ENCODE data around the gene HERC3. TPM values are rescaled to one million over a fixed set of nuclear protein-coding genes. Genes with fewer than 3 reads are reported as not detected.

Gene HERC3
- total and polyA plus RNA-seq, 2 of the 13 experiments (the other 11 are each of a cell fraction or from before 2014, with no cell fraction given), result 3.8 to 6.2 TPM

GRCh38 chr4:88629826-88630225 is 37.5 kb downstream of the HERC3 start:
- in situ Hi-C loops (cut with HindIII; ENCODE audit: extremely low pct_ligation_motif_present, low pct_unique_long_range_greater_than_20kb), result no loop called here
- DNase-seq (ENCODE audit: low spot score) (no peak), ATAC-seq (no peak), FAIRE-seq (no peak)
- H4K20me1 ChIP-seq (ENCODE audit: insufficient read depth, low read length), result no peaks in the 10 kb centered on the region
- no peaks in the 10 kb centered on the region for H3K9me3 ChIP-seq (ENCODE audit: low read length)
- H3K27me3 ChIP-seq (ENCODE audit: control insufficient read depth in 1 of 2, insufficient read depth in 2 of 2, low read length in 2 of 2), result no peaks in the 10 kb centered on the region
- intact Hi-C loops (cut with micrococcal nuclease; ENCODE audit: unreplicated experiment), result no loop called here
- H3K4me1 ChIP-seq (ENCODE audit: insufficient read depth, low read length), result no peaks in the 10 kb centered on the region
- no TSS peak for BruUV-seq (replicated peaks)
- H3K9ac ChIP-seq (ENCODE audit: insufficient read depth, low read depth, low read length), result no peak overlapping the region
- H3K4me2 ChIP-seq (ENCODE audit: low read depth, low read length), result no peak overlapping the region
- ChIA-PET POLR2A (no interaction called here), CTCF (ENCODE audit: low intra/inter-chr PET ratio, low total read pairs) (no interaction called here)
- TF ChIP-seq DZIP1 (CRISPR knock-in tag; IDR thresholded peaks at IDR 0.05), result no peak
- no peak for TF ChIP-seq TERF1 (CRISPR knock-in tag; IDR thresholded peaks at IDR 0.05)
- no peak for TF ChIP-seq SATB2 (CRISPR knock-in tag; IDR thresholded peaks at IDR 0.05)
- TF ChIP-seq NR2F6 (IDR thresholded peaks at IDR 0.05), result no peak
- no peak for TF ChIP-seq NR2F6 (CRISPR knock-in tag; IDR thresholded peaks at IDR 0.05)
- no peak for TF ChIP-seq JUNB (CRISPR knock-in tag; IDR thresholded peaks at IDR 0.05; ENCODE audit: borderline replicate concordance)
- TF ChIP-seq CBX5 (CRISPR knock-in tag; IDR thresholded peaks at IDR 0.05; ENCODE audit: borderline replicate concordance), result no peak
- TF ChIP-seq ZNF468 (CRISPR knock-in tag; IDR thresholded peaks at IDR 0.05), result no peak
- TF ChIP-seq ZNF34 (CRISPR knock-in tag; IDR thresholded peaks at IDR 0.05; ENCODE audit: borderline replicate concordance), result no peak
- no peak for TF ChIP-seq HOXA9 (CRISPR knock-in tag; IDR thresholded peaks at IDR 0.05; ENCODE audit: borderline replicate concordance)
- no peak for TF ChIP-seq FLYWCH1 (CRISPR knock-in tag; IDR thresholded peaks at IDR 0.05)
- no peak for TF ChIP-seq SIN3B (IDR thresholded peaks at IDR 0.05; ENCODE audit: low read length)
- no peak overlapping the region for H2AFZ ChIP-seq (ENCODE audit: low read length)
- no peak overlapping the region for H3K4me3 ChIP-seq (replicated peaks in 1 of 3; ENCODE audit: insufficient read depth in 1 of 3, low read depth in 2 of 3, low read length in 3 of 3)
- H3K27ac ChIP-seq (ENCODE audit: extremely low read length, insufficient read depth, low read length), result no peak overlapping the region
- no peaks in the 10 kb centered on the region for H3K36me3 ChIP-seq (replicated peaks in 1 of 2; ENCODE audit: control insufficient read depth in 1 of 2, insufficient read depth in 2 of 2, low read length in 2 of 2)
- H3K79me2 ChIP-seq (ENCODE audit: insufficient read depth, low read length), result no peaks in the 10 kb centered on the region
